ENCODE data around the gene MRPS11. TPM values are rescaled to one million over a fixed set of nuclear protein-coding genes. Genes with fewer than 3 reads are reported as not detected.
"Not testable (repeated sequence)": the region's sequence is repeated elsewhere in the genome, so short reads cannot be mapped to it uniquely, and the experiment has no call there.

Gene MRPS11
- total RNA-seq, 1 donor from 2014 or later = 47.0 TPM

- no peak overlapping the region for H3K4me3 Mint-ChIP-seq
- no peak for ATAC-seq (ENCODE audit: low read depth)
- ChIA-PET CTCF (no interaction called here), POLR2A (no interaction called here)
- H3K4me1 Mint-ChIP-seq = no peaks in the 10 kb centered on the region
- H3K27me3 Mint-ChIP-seq = peaks cover 8% of the 10 kb centered on the region
- no peak overlapping the region for H3K27ac Mint-ChIP-seq
- intact Hi-C loops (cut with micrococcal nuclease) = no loop called here
- H3K36me3 Mint-ChIP-seq (ENCODE audit: low read depth) = no peaks in the 10 kb centered on the region
- no peak for DNase-seq
- no peaks in the 10 kb centered on the region for H3K9me3 Mint-ChIP-seq
- TF ChIP-seq CTCF (IDR thresholded peaks at IDR 0.05) = no peak
Observed at GRCh38 chr15:88428805-88429605, 38.5 kb upstream of the MRPS11 start.

GRCh38 chr15:88430051-88430450 lies 37.5 kb upstream of the MRPS11 start:
- ATAC-seq (ENCODE audit: low read depth) = no peak
- H3K27me3 Mint-ChIP-seq = peaks cover 7% of the 10 kb centered on the region
- DNase-seq = no peak
- no peak for TF ChIP-seq CTCF (IDR thresholded peaks at IDR 0.05)
- ChIA-PET POLR2A (no interaction called here), CTCF (no interaction called here)
- no peak overlapping the region for H3K27ac Mint-ChIP-seq
- intact Hi-C loops (cut with micrococcal nuclease) = no loop called here
- H3K9me3 Mint-ChIP-seq = no peaks in the 10 kb centered on the region
- no peaks in the 10 kb centered on the region for H3K4me1 Mint-ChIP-seq
- H3K4me3 Mint-ChIP-seq = no peak overlapping the region
- H3K36me3 Mint-ChIP-seq (ENCODE audit: low read depth) = no peaks in the 10 kb centered on the region

- ChIA-PET POLR2A (no interaction called here), CTCF (no interaction called here)
- no peak for ATAC-seq (ENCODE audit: low read depth)
- no peaks in the 10 kb centered on the region for H3K36me3 Mint-ChIP-seq (ENCODE audit: low read depth)
- no peaks in the 10 kb centered on the region for H3K9me3 Mint-ChIP-seq
- no peak overlapping the region for H3K4me3 Mint-ChIP-seq
- no peaks in the 10 kb centered on the region for H3K4me1 Mint-ChIP-seq
- intact Hi-C loops (cut with micrococcal nuclease) = no loop called here
- TF ChIP-seq CTCF (IDR thresholded peaks at IDR 0.05) = no peak
- peaks cover 7% of the 10 kb centered on the region for H3K27me3 Mint-ChIP-seq
- DNase-seq = no peak
- no peak overlapping the region for H3K27ac Mint-ChIP-seq
Observed at GRCh38 chr15:88431441-88431840, 36.1 kb upstream of the MRPS11 start.

GRCh38 chr15:88433046-88433685 lies 34.3 kb upstream of the MRPS11 start:
- H3K27me3 Mint-ChIP-seq = peaks cover 14% of the 10 kb centered on the region
- H3K36me3 Mint-ChIP-seq (ENCODE audit: low read depth) = no peaks in the 10 kb centered on the region
- TF ChIP-seq CTCF (IDR thresholded peaks at IDR 0.05) = no peak
- no peak for DNase-seq
- no peak for ATAC-seq (ENCODE audit: low read depth)
- ChIA-PET CTCF (no interaction called here), POLR2A (no interaction called here)
- intact Hi-C loops (cut with micrococcal nuclease) = no loop called here
- H3K4me1 Mint-ChIP-seq = no peaks in the 10 kb centered on the region
- H3K4me3 Mint-ChIP-seq = no peak overlapping the region
- no peak overlapping the region for H3K27ac Mint-ChIP-seq
- no peaks in the 10 kb centered on the region for H3K9me3 Mint-ChIP-seq

GRCh38 chr15:88434106-88434505 lies 33.4 kb upstream of the MRPS11 start:
- ATAC-seq (ENCODE audit: low read depth); intact Hi-C loops (cut with micrococcal nuclease); H3K27ac Mint-ChIP-seq; H3K4me3 Mint-ChIP-seq; DNase-seq; H3K36me3 Mint-ChIP-seq (ENCODE audit: low read depth); POLR2A ChIA-PET; H3K9me3 Mint-ChIP-seq; CTCF ChIA-PET; H3K4me1 Mint-ChIP-seq: not testable (repeated sequence)
- H3K27me3 Mint-ChIP-seq = peaks cover 19% of the 10 kb centered on the region
